ENCODE results near the gene ARHGAP26.
A peak's percentile ranks its signal among the peaks of the same experiment; 100 is the strongest.

Gene ARHGAP26

GRCh38 chr5:143180751-143181150 lies 410.6 kb downstream of the ARHGAP26 start:
- DNase-seq: no peak

- DNase-seq: no peak
Observed at GRCh38 chr5:143181173-143181572, 411.0 kb downstream of the ARHGAP26 start.

GRCh38 chr5:143182106-143182505 lies 411.9 kb downstream of the ARHGAP26 start:
- DNase-seq: no peak

GRCh38 chr5:143182901-143183820 lies 413.0 kb downstream of the ARHGAP26 start:
- peak; percentile 43 for DNase-seq

GRCh38 chr5:143183989-143184388 lies 413.8 kb downstream of the ARHGAP26 start:
- DNase-seq: no peak

- no peak for DNase-seq
Observed at GRCh38 chr5:143186623-143187022, 416.4 kb downstream of the ARHGAP26 start.

GRCh38 chr5:143187495-143187894 lies 417.3 kb downstream of the ARHGAP26 start:
- no peak for DNase-seq

GRCh38 chr5:143188083-143188482 lies 417.9 kb downstream of the ARHGAP26 start:
- no peak for DNase-seq

GRCh38 chr5:143188692-143189091 lies 418.5 kb downstream of the ARHGAP26 start:
- DNase-seq: no peak

GRCh38 chr5:143190260-143190810 lies 420.2 kb downstream of the ARHGAP26 start:
- no peak for DNase-seq

- no peak for DNase-seq
Observed at GRCh38 chr5:143191720-143192119, 421.5 kb downstream of the ARHGAP26 start.

- no peak for DNase-seq
Observed at GRCh38 chr5:143192191-143192900, 422.2 kb downstream of the ARHGAP26 start.

GRCh38 chr5:143194206-143194605 lies 424.0 kb downstream of the ARHGAP26 start:
- no peak for DNase-seq

- no peak for DNase-seq
Observed at GRCh38 chr5:143194713-143195112, 424.5 kb downstream of the ARHGAP26 start.

GRCh38 chr5:143195491-143195890 lies 425.3 kb downstream of the ARHGAP26 start:
- DNase-seq: no peak

- DNase-seq: no peak
Observed at GRCh38 chr5:143196601-143197259, 426.6 kb downstream of the ARHGAP26 start.

- DNase-seq: no peak
Observed at GRCh38 chr5:143197260-143197656, 427.1 kb downstream of the ARHGAP26 start.

- no peak for DNase-seq
Observed at GRCh38 chr5:143198332-143198731, 428.2 kb downstream of the ARHGAP26 start.

GRCh38 chr5:143199161-143199560 lies 429.0 kb downstream of the ARHGAP26 start:
- DNase-seq: no peak

GRCh38 chr5:143199843-143200242 lies 429.7 kb downstream of the ARHGAP26 start:
- no peak for DNase-seq

- DNase-seq: no peak
Observed at GRCh38 chr5:143200781-143201398, 430.7 kb downstream of the ARHGAP26 start.

GRCh38 chr5:143201589-143201988 lies 431.4 kb downstream of the ARHGAP26 start:
- DNase-seq: no peak

Data from CD4-positive, alpha-beta T cell treated with Interleukin-21 for 1 hour (primary cell).